Stimulated activated CD4-positive, alpha-beta T cell treated with anti-CD3 and anti-CD28 coated beads, TNF-alpha, amount 100 ng/mL, for 48 hours (primary cell): Measurements from ENCODE around the gene PRR12.

Source experiments
- DNase-seq, 3 donors: peaks; one replicate each; pipeline ENCODE4 v3.0.0-alpha.2; 2020; ENCODE audit warnings: low read depth in 3 of 3

PRR12 gene

GRCh38 chr19:49663224-49663623 is 72.2 kb downstream of the PRR12 start:
- DNase-seq = no peak

GRCh38 chr19:49664171-49665035 is 73.4 kb downstream of the PRR12 start:
- peak; percentile 80 to 98 (median 87) for DNase-seq

- DNase-seq = no peak
These were observed 74.0 kb downstream of the PRR12 start for GRCh38 chr19:49665036-49665350.

- peak; percentile 98 to 99 (median 99) for DNase-seq
These were observed 74.6 kb downstream of the PRR12 start, which contains the start of the genes BCL2L12 and IRF3 for GRCh38 chr19:49665351-49666119. TSS of gene BCL2L12 (plus strand) at chr19:49665933. CDS start at chr19:49666693, 760 bp downstream. TSS of gene IRF3 (minus strand) at chr19:49665857. CDS start at chr19:49664838, 1,019 bp downstream.

- DNase-seq = no peak
These were observed 75.1 kb downstream of the PRR12 start for GRCh38 chr19:49666120-49666444.

GRCh38 chr19:49667473-49667872 is 76.5 kb downstream of the PRR12 start:
- DNase-seq = no peak

GRCh38 chr19:49669516-49669915 is 78.5 kb downstream of the PRR12 start:
- DNase-seq = no peak

- DNase-seq = peak; percentile 60 to 74 (median 64)
These were observed 81.3 kb downstream of the PRR12 start for GRCh38 chr19:49672131-49672919.
